Esophagus squamous epithelium (tissue), 5 donors: ENCODE measurements around the gene ZNF141. TPM values are rescaled to one million over a fixed set of nuclear protein-coding genes. Genes with fewer than 3 reads are reported as not detected.

Experiments
- DNase-seq: peaks from one replicate; lab custom pipeline; 2025; lab: John Stamatoyannopoulos, UW
- H3K27ac ChIP-seq, 4 donors: fragments of 200-600 bp; sonication (generic); one replicate each; pipeline ENCODE4 v1.5.1; 2016 to 2019; ENCODE audit warnings: mild to moderate bottlenecking in 1 of 4
- H3K27me3 ChIP-seq, 4 donors: fragments of 200-600 bp; sonication (generic); 1 replicate in 3 of 4; 2 replicates in 1 of 4; pipeline versions ENCODE4 v1.5.1 to v1.6.0; 2017 to 2021; ENCODE audit warnings: antibody characterized with exemption in 1 of 4
- H3K36me3 ChIP-seq, 3 donors: fragments of 200-600 bp; sonication (generic); one replicate each; pipeline ENCODE4 v1.5.1; 2016 to 2019
- H3K4me1 ChIP-seq, 3 donors: fragments of 200-600 bp; sonication (generic); one replicate each; pipeline ENCODE4 v1.5.1; 2017 to 2019
- H3K4me3 ChIP-seq, 4 donors: fragments of 200-600 bp; sonication (generic); 1 replicate in 3 of 4; 2 replicates in 1 of 4; pipeline ENCODE4 v1.5.1; 2016 to 2019; ENCODE audit warnings: mild to moderate bottlenecking in 2 of 4, moderate library complexity in 1 of 4
- H3K9me3 ChIP-seq, 3 donors: fragments of 200-600 bp; sonication (generic); one replicate each; pipeline ENCODE4 v1.5.1; 2016 to 2019
- POLR2A ChIP-seq, 4 donors: fragments of 450-650 bp; IDR thresholded peaks; one replicate each; pipeline ENCODE4 v1.6.1; 2017; ENCODE audit warnings: antibody characterized with exemption in 4 of 4, mild to moderate bottlenecking in 4 of 4, moderate library complexity in 3 of 4
- WGBS, 2 donors: methylation state at CpG; one replicate each; pipeline ENCODE4 v1.1.5; 2018; 5-methylcytosine and 5-hydroxymethylcytosine counted together
- intact Hi-C: fragments of 100-400 bp; cut with DNase I; formaldehyde crosslinking; loops from one replicate; pipeline ENCODE4 v1.15.0; 2022
- total RNA-seq, 4 donors: library from RNA; depleted of rRNA; stranded (reverse); fragments of >200 nt; gene quantifications; one replicate each; pipeline ENCODE4 v1.1.0, GENCODE V29; 2016
- TF ChIP-seq, protein P1 (sequence below), 6 experiments: fragments of 450-650 bp in 4 of 6; fragments of 200-600 bp in 2 of 6; sonication (generic) in 2 of 6; IDR thresholded peaks; one replicate each; pipeline ENCODE4 v1.5.1; 2016 to 2019; ENCODE audit warnings: antibody characterized with exemption in 6 of 6, mild to moderate bottlenecking in 4 of 6, moderate library complexity in 4 of 6
- donor health status: DM: yes; HTN: yes; CAD: no.

ZNF141 gene
- total RNA-seq, 4 donors from 2014 or later, result 5.9 to 24.4 (median 7.3) TPM

DNA sequence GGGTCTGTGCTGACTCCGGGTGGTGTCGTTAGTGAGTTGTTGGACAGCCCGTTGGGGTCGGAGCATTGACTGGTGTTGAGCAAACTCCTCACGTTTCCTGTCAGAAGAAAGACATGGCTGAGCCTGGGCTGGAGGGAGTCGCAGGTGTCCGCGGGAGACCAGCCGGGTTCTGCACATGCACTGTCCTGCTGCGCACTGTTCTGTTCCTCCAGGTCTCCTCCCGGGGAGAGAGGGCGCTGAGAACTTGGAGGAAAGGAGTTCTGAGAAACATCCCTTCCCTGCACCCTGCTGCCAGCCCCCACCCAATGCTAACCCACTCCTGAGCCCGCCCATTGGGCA is 1.1 kb downstream of the ZNF141 start:
- peaks cover 0 to 35% (median 21%) of the 10 kb centered on the region in 3 donors for H3K9me3 ChIP-seq
- H3K4me3 ChIP-seq, result peak overlapping the region; percentile 70 to 98 (median 94)
- DNase-seq, result no peak
- peak overlapping the region in 1 of 4 donors; percentile 96 for H3K27ac ChIP-seq
- TF ChIP-seq, protein P1, sequence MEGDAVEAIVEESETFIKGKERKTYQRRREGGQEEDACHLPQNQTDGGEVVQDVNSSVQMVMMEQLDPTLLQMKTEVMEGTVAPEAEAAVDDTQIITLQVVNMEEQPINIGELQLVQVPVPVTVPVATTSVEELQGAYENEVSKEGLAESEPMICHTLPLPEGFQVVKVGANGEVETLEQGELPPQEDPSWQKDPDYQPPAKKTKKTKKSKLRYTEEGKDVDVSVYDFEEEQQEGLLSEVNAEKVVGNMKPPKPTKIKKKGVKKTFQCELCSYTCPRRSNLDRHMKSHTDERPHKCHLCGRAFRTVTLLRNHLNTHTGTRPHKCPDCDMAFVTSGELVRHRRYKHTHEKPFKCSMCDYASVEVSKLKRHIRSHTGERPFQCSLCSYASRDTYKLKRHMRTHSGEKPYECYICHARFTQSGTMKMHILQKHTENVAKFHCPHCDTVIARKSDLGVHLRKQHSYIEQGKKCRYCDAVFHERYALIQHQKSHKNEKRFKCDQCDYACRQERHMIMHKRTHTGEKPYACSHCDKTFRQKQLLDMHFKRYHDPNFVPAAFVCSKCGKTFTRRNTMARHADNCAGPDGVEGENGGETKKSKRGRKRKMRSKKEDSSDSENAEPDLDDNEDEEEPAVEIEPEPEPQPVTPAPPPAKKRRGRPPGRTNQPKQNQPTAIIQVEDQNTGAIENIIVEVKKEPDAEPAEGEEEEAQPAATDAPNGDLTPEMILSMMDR (IDR thresholded peaks at IDR 0.05), result no peak
- no peak for TF ChIP-seq POLR2A (IDR thresholded peaks at IDR 0.05)
- H3K36me3 ChIP-seq, result peaks cover 0 to 37% (median 0%) of the 10 kb centered on the region in 3 donors
- WGBS, 2 donors, result 33 to 80% methylated on average over 1 to 13 of the region's 13 CpGs
- peaks cover 0 to 36% (median 10%) of the 10 kb centered on the region in 3 donors for H3K4me1 ChIP-seq
- intact Hi-C loops, result no loop called here
- no peaks in the 10 kb centered on the region for H3K27me3 ChIP-seq

DNA sequence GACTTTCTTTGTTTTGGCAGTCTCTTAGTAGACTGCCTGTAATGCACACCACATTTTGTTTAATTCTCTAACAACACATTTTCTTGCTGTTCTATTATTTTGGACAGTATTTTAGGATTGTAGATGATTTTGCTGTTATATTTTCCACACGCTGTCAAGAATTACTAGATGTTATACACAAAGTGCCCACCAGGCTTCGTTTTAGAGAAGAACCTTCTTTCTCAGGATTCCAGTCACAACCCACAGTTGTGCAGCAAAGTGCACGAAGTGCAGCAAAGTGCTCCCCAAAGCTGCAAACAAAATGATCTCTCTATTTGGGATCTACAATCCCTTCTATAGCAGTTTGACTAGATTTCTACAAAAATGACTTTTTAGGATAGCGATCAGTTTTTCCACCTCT is 2.4 kb downstream of the ZNF141 start:
- intact Hi-C loops, result no loop called here
- H3K36me3 ChIP-seq, result peaks cover 0 to 50% (median 10%) of the 10 kb centered on the region in 3 donors
- peaks cover 0 to 48% (median 34%) of the 10 kb centered on the region in 3 donors for H3K9me3 ChIP-seq
- 95 to 96% methylated on average over 4 of the region's 4 CpGs for WGBS, 2 donors
- no peak overlapping the region for H3K27ac ChIP-seq
- TF ChIP-seq, protein P1 (IDR thresholded peaks at IDR 0.05), result peak in 2 of 6 experiments; percentile 15 to 17
- no peak for TF ChIP-seq POLR2A (IDR thresholded peaks at IDR 0.05)
- H3K4me3 ChIP-seq, result no peak overlapping the region
- no peaks in the 10 kb centered on the region for H3K27me3 ChIP-seq
- DNase-seq, result no peak
- H3K4me1 ChIP-seq, result peaks cover 0 to 36% (median 10%) of the 10 kb centered on the region in 3 donors

GRCh38 chr4:373062-373839 is 35.6 kb downstream of the ZNF141 start:
- H3K4me3 ChIP-seq, result peak overlapping the region in 1 of 4 donors; percentile 2
- intact Hi-C loops, result no loop called here
- WGBS, 2 donors, result 89 to 94% methylated on average over 7 of the region's 7 CpGs
- DNase-seq, result no peak
- H3K36me3 ChIP-seq, result peaks cover 5 to 74% (median 12%) of the 10 kb centered on the region in 3 donors
- H3K4me1 ChIP-seq, result no peaks in the 10 kb centered on the region
- H3K27me3 ChIP-seq, result no peaks in the 10 kb centered on the region
- TF ChIP-seq, protein P1 (IDR thresholded peaks at IDR 0.05), result no peak
- TF ChIP-seq POLR2A (IDR thresholded peaks at IDR 0.05), result no peak
- no peak overlapping the region for H3K27ac ChIP-seq
- H3K9me3 ChIP-seq, result peaks cover 18 to 99% (median 94%) of the 10 kb centered on the region in 3 donors

DNA sequence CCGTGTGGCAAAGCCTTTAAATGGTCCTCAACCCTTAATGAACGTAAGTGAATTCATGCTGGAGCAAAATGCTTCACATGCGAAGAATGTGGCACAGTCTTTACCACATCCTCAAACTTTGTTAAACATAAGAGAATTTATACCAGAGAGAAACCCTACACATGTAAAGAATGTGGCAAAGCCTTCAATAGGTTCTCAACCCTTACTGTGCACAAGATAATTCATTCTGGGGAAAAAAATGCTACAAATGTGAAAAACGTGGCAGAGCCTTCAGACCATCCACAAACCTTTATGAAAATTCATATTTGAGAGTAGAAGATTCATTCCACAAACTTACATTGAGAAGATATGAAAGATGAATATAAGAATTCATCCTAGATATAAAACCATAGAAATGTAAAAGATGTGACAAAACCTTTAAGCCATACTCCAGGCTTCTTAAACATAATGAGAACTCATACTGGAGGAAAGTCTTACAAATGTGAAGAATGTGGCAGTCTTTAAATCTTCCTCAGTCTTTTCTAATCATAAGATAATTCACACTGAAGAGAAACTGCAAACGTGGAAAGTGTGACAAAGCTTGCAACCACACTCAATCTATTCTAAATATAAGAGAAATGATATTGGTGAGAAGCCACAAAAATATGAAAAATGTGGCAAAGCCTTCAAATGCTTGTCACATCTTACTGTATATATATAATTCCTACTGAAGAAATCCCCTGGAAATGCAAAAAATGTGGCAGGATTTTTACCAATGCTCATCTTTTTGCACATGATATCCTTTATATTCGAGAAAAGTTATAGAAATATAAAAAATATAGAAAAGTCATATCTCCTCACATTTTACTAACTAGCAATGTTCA is 36.9 kb downstream of the ZNF141 start:
- peaks cover 5 to 66% (median 12%) of the 10 kb centered on the region in 3 donors for H3K36me3 ChIP-seq
- peak overlapping the region in 1 of 4 donors; percentile 13 for H3K4me3 ChIP-seq
- H3K27ac ChIP-seq, result no peak overlapping the region
- 92 to 93% methylated on average over 6 of the region's 6 CpGs for WGBS, 2 donors
- H3K4me1 ChIP-seq, result no peaks in the 10 kb centered on the region
- no peak for DNase-seq
- no peaks in the 10 kb centered on the region for H3K27me3 ChIP-seq
- intact Hi-C loops, result no loop called here
- TF ChIP-seq, protein P1 (IDR thresholded peaks at IDR 0.05), result no peak
- TF ChIP-seq POLR2A (IDR thresholded peaks at IDR 0.05), result no peak
- peaks cover 20 to 99% (median 95%) of the 10 kb centered on the region in 3 donors for H3K9me3 ChIP-seq
